Large intestine (tissue), 12 donors: Measurements from ENCODE around the gene SNX21. TPM values are rescaled to one million over a fixed set of nuclear protein-coding genes. Genes with fewer than 3 reads are reported as not detected.
"Not testable (repeated sequence)": the region's sequence is repeated elsewhere in the genome, so short reads cannot be mapped to it uniquely, and the experiment has no call there.

Experiments
- DNase-seq, 2 donors: peaks; one replicate each; pipeline versions ENCODE4 v3.0.0 to v3.0.0-alpha.2; 2013
- H3K27ac ChIP-seq: one replicate; pipeline ENCODE4 v1.5.1; 2013; ENCODE audit warnings: low read length
- H3K27me3 ChIP-seq: 2 replicates; pipeline ENCODE4 v1.6.1; 2013; ENCODE audit warnings: low read length; ENCODE audit not compliant: control insufficient read depth, insufficient read depth
- H3K36me3 ChIP-seq: 2 replicates; pipeline ENCODE4 v1.6.1; 2013; ENCODE audit warnings: low read length; ENCODE audit not compliant: control insufficient read depth, insufficient read depth
- H3K4me1 ChIP-seq: one replicate; pipeline ENCODE4 v1.6.1; 2013; ENCODE audit warnings: low read length; ENCODE audit not compliant: control insufficient read depth, insufficient read depth
- H3K4me3 ChIP-seq: one replicate; pipeline ENCODE4 v1.5.1; 2013; ENCODE audit warnings: low read length
- H3K9me3 ChIP-seq: one replicate; pipeline ENCODE4 v1.6.1; 2013; ENCODE audit warnings: mild to moderate bottlenecking, low read depth, low read length, moderate library complexity; ENCODE audit not compliant: control insufficient read depth
- WGBS: methylation state at CpG from one replicate; pipeline ENCODE4 v1.1.5; 2013; ENCODE audit warnings: low lambda C conversion rate; ENCODE audit not compliant: insufficient coverage; 5-methylcytosine and 5-hydroxymethylcytosine counted together
- long read RNA-seq, 11 donors: transcript quantifications; one replicate each; lab custom pipeline, GENCODE V29; 2026
- polyA plus RNA-seq: library from polyadenylated mRNA; unstranded; fragments of 120-200 nt; gene quantifications from one replicate; pipeline ENCODE4 v1.2.1, GENCODE V29; 2013

SNX21 gene, protein sequence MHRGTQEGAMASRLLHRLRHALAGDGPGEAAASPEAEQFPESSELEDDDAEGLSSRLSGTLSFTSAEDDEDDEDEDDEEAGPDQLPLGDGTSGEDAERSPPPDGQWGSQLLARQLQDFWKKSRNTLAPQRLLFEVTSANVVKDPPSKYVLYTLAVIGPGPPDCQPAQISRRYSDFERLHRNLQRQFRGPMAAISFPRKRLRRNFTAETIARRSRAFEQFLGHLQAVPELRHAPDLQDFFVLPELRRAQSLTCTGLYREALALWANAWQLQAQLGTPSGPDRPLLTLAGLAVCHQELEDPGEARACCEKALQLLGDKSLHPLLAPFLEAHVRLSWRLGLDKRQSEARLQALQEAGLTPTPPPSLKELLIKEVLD
- 11.1 TPM for polyA plus RNA-seq
- long read RNA-seq, donor 1: 0 reads
- long read RNA-seq, donor 2, partial matches to known transcripts: 15 of 38 reads
- long read RNA-seq, donor 2, other reads (novel, unspliced or antisense): 18 of 38 reads
- long read RNA-seq, donor 3: 0 reads
- long read RNA-seq, donor 4, partial matches to known transcripts: 0 of 1 reads
- long read RNA-seq, donor 4, other reads (novel, unspliced or antisense): 0 of 1 reads
- long read RNA-seq, donor 5: 0 reads
- long read RNA-seq, donor 6: 0 reads
- long read RNA-seq, donor 7, partial matches to known transcripts: 0 of 1 reads
- long read RNA-seq, donor 7, other reads (novel, unspliced or antisense): 0 of 1 reads
- long read RNA-seq, donor 8, partial matches to known transcripts: 0 of 3 reads
- long read RNA-seq, donor 8, other reads (novel, unspliced or antisense): 0 of 3 reads
- long read RNA-seq, donor 9: 0 reads
- long read RNA-seq, donor 10, partial matches to known transcripts: 12 of 26 reads
- long read RNA-seq, donor 10, other reads (novel, unspliced or antisense): 12 of 26 reads
- long read RNA-seq, donor 11: 0 reads

DNA sequence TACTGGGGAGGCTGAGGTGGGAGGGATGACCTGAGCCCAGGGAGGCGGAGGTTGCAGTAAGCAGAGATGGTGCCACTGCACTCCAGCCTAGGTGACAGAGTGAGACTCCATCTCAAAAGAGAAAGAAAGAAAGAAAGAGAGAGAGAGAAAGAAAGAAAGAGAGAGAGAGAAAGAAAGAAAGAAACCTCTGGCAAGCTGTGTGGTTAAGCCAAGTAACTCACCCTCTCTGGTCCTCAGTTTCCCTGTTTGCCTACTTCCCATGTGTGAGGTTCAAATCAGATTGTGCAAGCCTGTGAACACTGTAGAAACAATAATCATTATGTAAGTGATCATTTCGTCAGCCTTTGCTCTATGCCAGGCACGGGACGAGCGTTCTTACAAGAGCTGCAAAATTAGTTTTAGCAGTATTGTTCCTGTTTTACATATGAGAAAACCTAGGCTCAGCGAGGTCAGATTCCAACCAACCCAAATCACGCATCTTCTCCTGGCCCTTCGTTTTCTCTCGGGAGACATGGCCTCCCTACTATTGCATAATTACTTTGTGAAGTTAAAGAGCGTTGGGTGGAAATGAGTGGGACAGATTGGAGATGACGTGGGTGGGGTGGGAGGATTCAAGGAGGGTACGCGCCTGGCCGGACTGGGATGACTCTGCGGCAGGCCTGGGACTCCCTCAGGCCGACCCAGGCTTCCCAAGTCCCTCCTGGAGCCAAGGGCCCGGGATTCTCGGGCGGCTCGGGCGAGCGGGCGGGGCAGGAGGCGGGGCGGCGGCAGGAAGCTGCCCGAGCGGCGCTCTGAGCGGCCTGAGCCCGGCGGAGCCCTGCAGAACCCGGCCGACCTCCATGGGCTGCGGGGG lies at the start of gene SNX21:
TSS of gene SNX21 (plus strand) at position 770 of the 853 bp plus-strand sequence. CDS start 121 bp downstream, outside the sequence.
- Histone ChIP-seq H3K4me1 (peaks cover 9% of the 10 kb centered on the region), H3K36me3 (no peaks in the 10 kb centered on the region), H3K4me3 (peak within 1 kb of the TSS; percentile 58), H3K27me3 (no peaks in the 10 kb centered on the region), H3K27ac (peak within 1 kb of the TSS; percentile 24), H3K9me3 (no peaks in the 10 kb centered on the region)
- no CpG with 5 or more reads among the region's 35 CpGs for WGBS
- peak; percentile 72 to 84 for DNase-seq

DNA sequence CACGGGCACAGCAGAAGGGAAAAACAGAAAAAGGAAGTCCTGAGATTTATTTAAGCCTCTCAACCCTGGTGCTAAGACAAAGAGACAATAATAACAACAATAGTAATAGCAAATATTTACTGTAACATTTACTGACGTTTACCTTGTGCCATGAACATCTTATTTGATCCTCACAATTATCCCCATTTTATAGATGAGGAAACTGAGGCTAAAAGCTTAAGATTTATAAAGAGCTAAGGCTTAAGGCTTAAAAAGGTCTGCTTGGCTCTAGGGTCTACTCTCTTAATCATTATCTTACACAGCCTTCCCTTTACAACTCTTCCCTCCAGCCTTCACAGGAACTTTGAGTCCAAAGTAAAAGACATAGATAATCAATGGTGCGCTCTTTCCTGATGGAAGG lies 45.2 kb upstream of the SNX21 start:
- no peak for DNase-seq
- Histone ChIP-seq H3K27ac (no peak overlapping the region), H3K9me3 (no peaks in the 10 kb centered on the region), H3K4me1 (peaks cover 7% of the 10 kb centered on the region), H3K4me3 (no peak overlapping the region), H3K36me3 (peaks cover 3% of the 10 kb centered on the region), H3K27me3 (no peaks in the 10 kb centered on the region)
- WGBS: 49% methylated on average over 3 of the region's 3 CpGs

DNA sequence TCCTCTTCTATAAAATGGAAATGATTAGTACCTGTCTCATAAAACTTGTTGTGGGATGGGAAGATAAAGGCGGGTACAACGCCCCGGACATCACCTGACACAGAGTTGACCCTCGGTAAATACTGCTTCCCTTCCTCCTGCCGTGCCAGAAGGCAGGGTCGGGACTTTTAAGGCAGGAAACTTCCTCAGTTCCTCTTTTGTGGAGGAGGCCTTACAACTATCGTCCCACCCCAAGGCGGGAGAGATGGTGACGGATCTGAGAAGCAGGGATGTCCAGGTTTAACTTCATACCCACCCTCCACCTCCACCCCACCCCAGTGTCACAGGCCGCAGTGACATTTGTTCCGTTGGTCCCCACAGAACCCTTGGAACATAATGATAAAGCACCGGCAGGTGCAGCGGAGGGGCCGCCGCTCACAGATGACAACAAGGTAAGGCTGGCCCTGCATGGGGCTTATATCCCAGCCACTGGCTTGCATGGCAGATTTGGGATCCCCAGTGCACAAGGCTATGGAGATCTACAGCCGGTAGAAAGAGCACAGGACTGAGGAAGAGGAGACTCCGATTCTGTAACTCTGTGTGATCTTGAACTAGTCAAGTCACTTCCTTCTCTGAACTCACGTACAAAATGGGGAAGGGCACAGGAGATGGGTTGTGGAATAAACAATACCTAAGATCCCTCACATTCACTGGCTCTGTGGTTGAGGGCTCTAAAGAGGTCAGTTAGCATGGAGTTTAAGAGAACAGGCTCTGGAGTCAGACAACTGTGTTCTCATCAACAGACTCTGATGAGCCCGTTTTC lies 41.1 kb upstream of the SNX21 start:
- H3K4me3 ChIP-seq: peak overlapping the region; percentile 76
- DNase-seq: peak in 1 of 2 donors; percentile 56
- peaks cover 7% of the 10 kb centered on the region for H3K4me1 ChIP-seq
- peaks cover 32% of the 10 kb centered on the region for H3K36me3 ChIP-seq
- WGBS: 20% methylated on average over 1 of the region's 19 CpGs
- H3K27ac ChIP-seq: peak overlapping the region; percentile 52
- no peaks in the 10 kb centered on the region for H3K27me3 ChIP-seq
- no peaks in the 10 kb centered on the region for H3K9me3 ChIP-seq

DNA sequence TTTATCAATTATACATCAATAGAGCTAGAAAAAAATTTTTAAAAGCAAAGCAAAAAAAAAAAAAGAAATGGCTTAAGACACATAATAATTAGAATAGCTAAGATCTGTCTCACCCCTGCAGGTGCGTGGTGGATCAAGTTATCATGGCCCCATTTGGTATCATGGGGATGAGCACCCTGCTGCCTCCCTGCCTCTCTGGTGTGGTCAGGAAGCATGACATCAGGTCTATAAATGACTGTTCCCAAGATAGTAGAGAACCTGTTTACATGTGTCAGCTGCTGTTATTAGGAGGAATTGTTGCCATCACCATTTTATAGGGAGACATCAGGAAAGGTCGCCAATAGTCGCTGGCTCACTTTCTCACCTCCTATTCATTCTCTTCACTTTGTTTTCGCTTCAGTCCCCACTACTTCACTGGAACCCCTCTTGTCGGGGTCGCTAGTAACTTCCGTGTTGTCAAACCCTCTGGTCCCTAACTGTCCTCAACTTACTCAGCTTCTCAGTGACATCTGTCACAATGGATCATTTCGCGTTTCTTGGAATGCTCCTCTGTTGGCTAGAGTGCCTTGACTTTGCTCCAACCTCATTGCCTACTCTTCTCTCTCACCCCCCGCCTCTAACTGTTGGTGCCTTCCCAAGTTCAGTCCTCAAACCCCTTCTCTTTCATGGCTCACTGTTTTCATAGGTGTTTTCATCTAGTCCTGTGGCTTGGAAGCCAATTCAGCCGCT lies 37.1 kb upstream of the SNX21 start:
- Histone ChIP-seq H3K27ac (no peak overlapping the region), H3K27me3 (no peaks in the 10 kb centered on the region), H3K4me1 (peaks cover 7% of the 10 kb centered on the region), H3K36me3 (peaks cover 42% of the 10 kb centered on the region), H3K9me3 (no peaks in the 10 kb centered on the region), H3K4me3 (no peak overlapping the region)
- WGBS: 100% methylated on average over 5 of the region's 11 CpGs
- DNase-seq: no peak

DNA sequence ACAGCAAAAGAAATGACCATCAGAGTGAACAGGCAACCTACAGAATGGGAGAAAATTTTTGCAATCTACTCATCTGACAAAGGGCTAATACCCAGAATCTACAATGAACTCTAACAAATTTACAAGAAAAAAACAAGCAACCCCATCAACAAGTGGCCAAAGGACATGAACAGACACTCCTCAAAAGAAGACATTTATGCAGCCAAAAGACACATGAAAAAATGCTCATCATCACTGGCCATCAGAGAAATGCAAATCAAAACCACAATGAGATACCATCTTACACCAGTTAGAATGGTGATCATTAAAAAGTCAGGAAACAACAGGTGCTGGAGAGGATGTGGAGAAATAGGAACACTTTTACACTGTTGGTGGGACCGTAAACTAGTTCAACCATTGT lies 36.1 kb upstream of the SNX21 start:
- not testable (repeated sequence) for DNase-seq, H3K27me3 ChIP-seq, H3K9me3 ChIP-seq, H3K4me1 ChIP-seq, H3K4me3 ChIP-seq, H3K27ac ChIP-seq
- WGBS: no CpG with 5 or more reads among the region's 1 CpG
- H3K36me3 ChIP-seq: peaks cover 50% of the 10 kb centered on the region

DNA sequence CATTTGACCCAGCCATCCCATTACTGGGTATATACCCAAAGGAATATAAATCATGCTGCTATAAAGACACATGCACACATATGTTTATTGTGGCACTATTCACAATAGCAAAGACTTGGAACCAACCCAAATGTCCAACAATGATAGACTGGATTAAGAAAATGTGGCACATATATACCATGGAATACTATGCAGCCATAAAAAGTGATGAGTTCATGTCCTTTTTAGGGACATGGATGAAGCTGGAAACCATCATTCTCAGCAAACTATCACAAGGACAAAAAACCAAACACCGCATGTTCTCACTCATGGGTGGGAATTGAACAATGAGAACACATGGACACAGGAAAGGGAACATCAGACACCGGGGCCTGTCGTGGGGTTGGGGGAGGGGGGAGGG lies 35.6 kb upstream of the SNX21 start:
- not testable (repeated sequence) for DNase-seq, H3K27me3 ChIP-seq, H3K4me1 ChIP-seq, H3K4me3 ChIP-seq, H3K27ac ChIP-seq, H3K9me3 ChIP-seq
- WGBS: no CpG with 5 or more reads among the region's 3 CpGs
- H3K36me3 ChIP-seq: peaks cover 52% of the 10 kb centered on the region

DNA sequence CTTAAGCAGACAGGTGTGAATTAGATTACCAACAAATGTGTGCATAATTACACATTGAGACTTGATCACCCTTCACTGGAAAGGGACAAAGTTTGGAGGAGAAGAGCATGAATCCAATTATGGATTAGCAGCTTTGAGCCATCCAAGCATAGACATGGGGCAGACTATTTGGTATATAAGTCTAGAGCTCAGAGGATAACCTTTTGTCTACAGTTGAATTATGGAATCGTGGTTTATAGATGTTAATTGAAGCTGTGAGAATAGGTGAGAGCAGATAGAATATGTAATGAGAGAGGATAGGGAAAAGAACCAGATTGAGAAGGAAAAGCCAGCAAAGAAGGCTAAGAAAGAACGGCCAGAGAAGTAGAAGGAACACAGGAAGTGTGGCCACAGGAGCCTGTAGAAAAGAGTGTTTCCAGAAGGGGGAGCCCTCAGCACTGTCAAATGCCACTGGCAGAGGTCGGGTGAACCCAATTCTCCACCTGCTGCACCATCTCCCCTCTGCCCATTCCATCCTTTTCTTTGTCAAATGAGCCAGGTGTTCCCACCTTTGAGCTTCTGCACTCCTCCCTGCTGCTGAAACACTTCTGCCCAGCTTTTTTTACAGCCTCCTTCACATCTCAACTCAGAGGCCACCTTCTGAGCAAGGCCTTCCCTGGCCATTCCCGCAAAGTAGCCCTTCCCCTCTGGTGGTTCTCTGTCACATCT lies 34.5 kb upstream of the SNX21 start:
- no peak overlapping the region for H3K4me3 ChIP-seq
- H3K36me3 ChIP-seq: peaks cover 58% of the 10 kb centered on the region

DNA sequence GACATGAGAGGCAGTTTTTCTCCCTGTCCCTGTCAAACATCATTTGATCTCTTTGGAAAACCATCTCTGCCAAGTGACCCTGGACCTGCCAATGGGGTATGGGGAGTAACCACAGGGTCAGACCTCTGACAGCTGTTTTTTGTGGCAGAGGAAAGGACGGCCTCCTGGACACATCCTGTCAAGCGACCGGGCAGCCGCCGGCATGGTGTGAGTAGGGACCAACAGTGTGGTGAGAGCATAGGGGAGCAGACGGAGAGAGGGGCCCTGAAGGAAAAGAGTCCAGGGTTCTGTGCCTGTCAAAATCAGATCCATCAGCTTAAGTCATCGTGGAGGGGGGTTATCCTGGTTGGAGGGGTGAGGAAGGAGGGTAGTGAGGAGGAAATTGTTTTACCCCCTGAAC lies 31.7 kb upstream of the SNX21 start:
- no peak for DNase-seq
- Histone ChIP-seq H3K27me3 (no peaks in the 10 kb centered on the region), H3K4me1 (no peaks in the 10 kb centered on the region), H3K9me3 (no peaks in the 10 kb centered on the region), H3K27ac (no peak overlapping the region), H3K4me3 (no peak overlapping the region), H3K36me3 (peaks cover 58% of the 10 kb centered on the region)
- WGBS: no CpG with 5 or more reads among the region's 7 CpGs

More for the DNA sequence above, 34.5 kb upstream of the SNX21 start:
- Histone ChIP-seq H3K9me3 (no peaks in the 10 kb centered on the region), H3K4me1 (no peaks in the 10 kb centered on the region), H3K27me3 (no peaks in the 10 kb centered on the region), H3K27ac (no peak overlapping the region)
- WGBS: 54% methylated on average over 3 of the region's 4 CpGs
- DNase-seq: peak in 1 of 2 donors; percentile 40
